GM12878 (cell line): ENCODE results near the gene IGF1R. TPM values are rescaled to one million over a fixed set of nuclear protein-coding genes. Genes with fewer than 3 reads are reported as not detected.

Experiments used
- ATF3 ChIP-seq: IDR thresholded peaks from 2 replicates; pipeline ENCODE4 v1.6.1; 2011; ENCODE audit warnings: low read depth, mild to moderate bottlenecking, low read length, moderate library complexity, borderline replicate concordance; ENCODE audit errors: extremely low read depth
- BCL3 ChIP-seq: IDR thresholded peaks from 2 replicates; pipeline ENCODE4 v1.6.1; 2011; ENCODE audit warnings: borderline replicate concordance, low read depth, mild to moderate bottlenecking, moderate library complexity, low read length; ENCODE audit not compliant: insufficient read depth, poor library complexity, severe bottlenecking
- BCLAF1 ChIP-seq: fragments of 450-650 bp; IDR thresholded peaks from 2 replicates; pipeline ENCODE4 v1.6.1; 2017; ENCODE audit warnings: antibody characterized with exemption, mild to moderate bottlenecking, moderate library complexity
- CBX5 ChIP-seq: sonication (generic); IDR thresholded peaks from 2 replicates; pipeline ENCODE4 v1.6.1; 2016; ENCODE audit warnings: low read depth, moderate library complexity, mild to moderate bottlenecking, inconsistent platforms
- CREM ChIP-seq: IDR thresholded peaks from 2 replicates; pipeline ENCODE4 v1.6.1; 2014; ENCODE audit warnings: antibody characterized with exemption, low read depth
- HDAC6 ChIP-seq: fragments of 200-600 bp; sonication (generic); IDR thresholded peaks from one replicate; pipeline ENCODE4 v1.8.0; 2017; ENCODE audit warnings: antibody characterized with exemption; ENCODE audit not compliant: unreplicated experiment
- MXI1 ChIP-seq: fragments of 150-350 bp; IDR thresholded peaks from 2 replicates; pipeline ENCODE4 v1.6.1; 2011; ENCODE audit warnings: low read depth, mild to moderate bottlenecking, inconsistent platforms, low read length, improper control_type of control experiment
- NRF1 ChIP-seq: conservative IDR thresholded peaks from 2 replicates; pipeline ENCODE4 v1.6.1; 2011; ENCODE audit warnings: mild to moderate bottlenecking, low read depth, low read length, improper control_type of control experiment
- RBBP5 ChIP-seq: fragments of 200-600 bp; sonication (generic); conservative IDR thresholded peaks from 2 replicates; pipeline ENCODE4 v1.6.1; 2016
- STAT3 ChIP-seq: IDR thresholded peaks from 2 replicates; pipeline ENCODE4 v1.6.1; 2011; ENCODE audit warnings: low read depth, low read length, improper control_type of control experiment
- ZNF622 ChIP-seq: fragments of 450-650 bp; IDR thresholded peaks from 2 replicates; pipeline ENCODE4 v1.6.1; 2017; ENCODE audit warnings: mild to moderate bottlenecking, inconsistent platforms
- polyA plus RNA-seq, 11 experiments: library from polyadenylated mRNA; depleted of rRNA in 4 of 11; unstranded in 6 of 11; stranded (reverse) in 5 of 11; fragments of >200 nt; fragmentation: Nextera tagmentation in 4 of 11; fragmentation: Illumina TruSeq in 1 of 11; extraction: Ambion mirVana in 4 of 11; extraction: Trizol in 1 of 11; gene quantifications; 1 replicate in 1 of 11; 2 replicates in 10 of 11; pipeline versions ENCODE4 v1.2.1 to v1.2.3, GENCODE V29; 2011 to 2016; ENCODE audit warnings: inconsistent platforms in 2 of 11, missing spikeins in 2 of 11, low read depth in 1 of 11
- total RNA-seq, 4 experiments: library from RNA; depleted of rRNA in 3 of 4; stranded (reverse); fragments of >200 nt in 3 of 4; fragmentation: Illumina TruSeq in 1 of 4; extraction: Trizol in 1 of 4; gene quantifications; 2 replicates each; pipeline versions ENCODE4 v1.2.1 to v1.2.3, GENCODE V29; 2013 to 2021

Gene IGF1R
- total and polyA plus RNA-seq, 10 of the 15 experiments (the other 5 are each of a cell fraction or from before 2014, with no cell fraction given), result 0.03 to 2.7 (median 0.66) TPM

- TF ChIP-seq HDAC6, result no peak
- no peak for TF ChIP-seq NRF1
- TF ChIP-seq ATF3, result no peak
- no peak for TF ChIP-seq STAT3
- no peak for TF ChIP-seq BCL3
- no peak for TF ChIP-seq BCLAF1
- no peak for TF ChIP-seq MXI1
- TF ChIP-seq RBBP5, result no peak
- no peak for TF ChIP-seq CREM
- TF ChIP-seq CBX5, result no peak
- TF ChIP-seq ZNF622, result no peak
Observed at GRCh38 chr15:98943601-98944151, 295.3 kb downstream of the IGF1R start (continued).
